ENCODE measurements around the gene PANK4. TPM values are rescaled to one million over a fixed set of nuclear protein-coding genes. Genes with fewer than 3 reads are reported as not detected.

The PANK4 gene
- total RNA-seq, 1 experiment from 2014 or later, result 20.5 TPM

DNA sequence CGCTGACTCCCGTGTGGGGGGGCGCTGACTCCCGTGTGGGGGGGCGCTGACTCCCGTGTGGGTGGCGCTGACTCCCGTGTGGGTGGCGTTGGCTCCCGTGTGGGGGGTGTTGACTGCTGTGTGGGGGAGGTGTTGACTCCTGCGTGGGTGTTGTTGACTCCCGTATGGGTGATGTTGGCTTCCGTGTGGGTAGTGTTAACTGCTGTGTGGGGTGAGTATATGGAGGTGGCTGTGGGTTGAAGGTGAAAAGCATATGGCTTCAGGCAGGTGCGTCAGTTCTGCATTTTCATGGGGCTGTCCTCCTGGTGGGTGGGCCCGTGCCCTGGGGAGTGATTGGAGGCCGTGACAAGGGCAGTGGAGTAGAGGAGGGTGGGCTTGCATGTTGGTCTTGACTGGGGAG is 42.4 kb downstream of the PANK4 start:
- no peaks in the 10 kb centered on the region for H3K9me2 ChIP-seq (ENCODE audit: insufficient read depth)
- H3K27me3 ChIP-seq (ENCODE audit: insufficient read depth, low read depth), result peaks cover 4% of the 10 kb centered on the region; the same call in 1 of the 2 replicates
- no TSS peak for BruUV-seq (replicated peaks)
- H3F3A ChIP-seq (ENCODE audit: insufficient read depth, low read depth), result no peaks in the 10 kb centered on the region
- ChIA-PET POLR2A (ENCODE audit: unreplicated experiment) (no interaction called here), CTCF (no interaction called here)
- no peak for DNase-seq
- no peaks in the 10 kb centered on the region for H3K4me1 ChIP-seq (replicated peaks; ENCODE audit: insufficient read depth)
- intact Hi-C loops (cut with micrococcal nuclease; ENCODE audit: unreplicated experiment), result no loop called here
- H4K20me1 ChIP-seq (ENCODE audit: insufficient read depth), result no peaks in the 10 kb centered on the region
- H2AFZ ChIP-seq, result no peak overlapping the region
- no peak overlapping the region for H3K27ac ChIP-seq
- H3K4me3 ChIP-seq, result no peak overlapping the region
- H3K36me3 ChIP-seq (ENCODE audit: low read depth), result no peaks in the 10 kb centered on the region
- no peaks in the 10 kb centered on the region for H3K9me3 ChIP-seq (ENCODE audit: insufficient read depth, low read depth)
- no peak for TF ChIP-seq CTCF (conservative IDR thresholded peaks at IDR 0.05)
- no peak for TF ChIP-seq EZH2 (IDR thresholded peaks at IDR 0.05; ENCODE audit: low read depth)
- H3K79me2 ChIP-seq (ENCODE audit: low read depth), result no peaks in the 10 kb centered on the region
- H3K4me2 ChIP-seq, result no peak overlapping the region

- BruUV-seq (replicated peaks), result no TSS peak
- no peak for DNase-seq
Observed at GRCh38 chr1:2483026-2483425, 43.4 kb downstream of the PANK4 start.

DNA sequence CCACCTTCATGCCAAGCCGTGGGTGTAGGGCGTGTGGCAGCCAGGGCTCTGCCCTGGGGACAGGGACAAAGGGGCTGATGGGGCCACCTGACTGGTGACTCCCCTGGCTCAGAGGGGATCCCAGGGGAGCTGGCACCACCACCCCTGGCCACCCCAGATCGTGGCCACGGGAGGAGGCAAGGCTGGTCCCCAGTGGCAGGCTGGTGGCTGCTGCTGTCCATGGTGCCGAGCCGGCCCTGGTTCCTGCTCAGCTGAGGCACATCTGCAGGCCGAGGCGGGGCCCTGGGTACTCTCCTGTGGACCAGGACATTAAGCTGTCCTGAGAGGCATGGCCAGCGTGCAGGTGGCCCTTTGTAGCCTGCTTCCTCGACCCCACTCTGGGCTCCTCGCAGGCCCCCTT is 43.8 kb downstream of the PANK4 start:
- Histone ChIP-seq H3K27me3 (ENCODE audit: insufficient read depth, low read depth) (peaks cover 11% of the 10 kb centered on the region; the same call in 1 of the 2 replicates), H3K79me2 (ENCODE audit: low read depth) (no peaks in the 10 kb centered on the region), H2AFZ (no peak overlapping the region), H3F3A (ENCODE audit: insufficient read depth, low read depth) (no peaks in the 10 kb centered on the region), H4K20me1 (ENCODE audit: insufficient read depth) (no peaks in the 10 kb centered on the region), H3K4me3 (no peak overlapping the region), H3K9me3 (ENCODE audit: insufficient read depth, low read depth) (no peaks in the 10 kb centered on the region), H3K36me3 (ENCODE audit: low read depth) (no peaks in the 10 kb centered on the region), H3K9me2 (ENCODE audit: insufficient read depth) (no peaks in the 10 kb centered on the region), H3K27ac (no peak overlapping the region), H3K4me1 (replicated peaks; ENCODE audit: insufficient read depth) (no peaks in the 10 kb centered on the region), H3K4me2 (no peak overlapping the region)
- TF ChIP-seq EZH2 (IDR thresholded peaks at IDR 0.05; ENCODE audit: low read depth) (no peak), CTCF (conservative IDR thresholded peaks at IDR 0.05) (no peak)
- POLR2A ChIA-PET (ENCODE audit: unreplicated experiment), result no interaction called here
- intact Hi-C loops (cut with micrococcal nuclease; ENCODE audit: unreplicated experiment), result no loop called here
- BruUV-seq (replicated peaks), result no TSS peak
- CTCF ChIA-PET, result no interaction called here
- DNase-seq, result no peak

More at GRCh38 chr1:2483026-2483425, 43.4 kb downstream of the PANK4 start:
- Histone ChIP-seq H3K4me2 (no peak overlapping the region), H3K27me3 (ENCODE audit: insufficient read depth, low read depth) (peaks cover 7% of the 10 kb centered on the region; the same call in 1 of the 2 replicates), H3K9me2 (ENCODE audit: insufficient read depth) (no peaks in the 10 kb centered on the region), H2AFZ (no peak overlapping the region), H3K4me3 (no peak overlapping the region), H3K9me3 (ENCODE audit: insufficient read depth, low read depth) (no peaks in the 10 kb centered on the region), H3K79me2 (ENCODE audit: low read depth) (no peaks in the 10 kb centered on the region), H3K27ac (no peak overlapping the region), H4K20me1 (ENCODE audit: insufficient read depth) (no peaks in the 10 kb centered on the region), H3K36me3 (ENCODE audit: low read depth) (no peaks in the 10 kb centered on the region), H3F3A (ENCODE audit: insufficient read depth, low read depth) (no peaks in the 10 kb centered on the region), H3K4me1 (replicated peaks; ENCODE audit: insufficient read depth) (no peaks in the 10 kb centered on the region)
- POLR2A ChIA-PET (ENCODE audit: unreplicated experiment), result no interaction called here
- intact Hi-C loops (cut with micrococcal nuclease; ENCODE audit: unreplicated experiment), result no loop called here
- TF ChIP-seq CTCF (conservative IDR thresholded peaks at IDR 0.05) (no peak), EZH2 (IDR thresholded peaks at IDR 0.05; ENCODE audit: low read depth) (no peak)
- CTCF ChIA-PET, result no interaction called here
